ENCODE measurements around the gene NAIF1. TPM values are rescaled to one million over a fixed set of nuclear protein-coding genes. Genes with fewer than 3 reads are reported as not detected.

Gene NAIF1
- total and polyA plus RNA-seq, 10 of the 15 experiments (the other 5 are each of a cell fraction or from before 2014, with no cell fraction given): 2.4 to 14.2 (median 7.1) TPM

DNA sequence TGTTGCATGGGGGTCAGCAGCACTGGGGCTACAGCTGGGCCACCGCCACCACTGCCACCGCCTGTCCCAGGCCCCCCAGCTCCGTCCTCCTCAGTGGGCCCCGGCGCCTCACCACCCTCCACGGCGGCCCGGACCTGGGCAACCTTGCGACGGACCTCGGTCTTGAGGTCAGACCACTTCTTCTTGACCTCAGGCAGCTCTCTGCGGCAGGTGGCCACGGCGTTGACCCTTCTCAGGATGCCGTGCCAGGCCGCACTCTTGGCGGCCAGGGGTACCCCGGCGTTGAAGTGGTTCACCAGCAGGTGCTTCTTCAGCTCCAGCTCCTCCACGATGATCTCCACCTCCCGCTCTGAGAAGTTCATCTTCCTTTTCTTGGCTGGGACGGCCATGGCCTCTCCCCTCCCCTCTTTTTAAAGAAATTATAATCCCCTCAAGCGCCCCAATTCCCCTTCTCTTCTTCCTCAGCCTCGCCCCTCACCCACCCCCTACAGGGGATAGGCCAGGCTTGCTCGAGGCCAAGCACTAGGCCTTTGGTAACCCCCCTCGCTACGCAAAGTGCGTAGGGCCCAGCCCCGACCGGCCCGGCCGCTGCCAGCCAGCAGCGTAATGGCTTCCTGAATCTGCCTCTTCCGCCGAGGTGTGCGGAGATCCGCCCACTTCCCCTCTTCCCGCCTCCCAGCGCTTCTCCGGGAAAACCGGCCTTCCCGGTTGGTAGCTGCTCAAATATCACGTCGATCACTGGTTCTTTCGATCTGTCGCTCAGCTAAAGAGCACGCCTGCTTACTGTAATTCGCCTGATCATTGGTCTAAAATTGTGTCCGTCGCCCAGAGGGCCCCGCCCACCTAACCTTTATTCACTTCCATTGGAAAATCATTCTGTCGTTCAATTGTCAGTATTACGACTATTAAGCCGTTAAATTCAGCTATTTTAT is at the start of gene NAIF1 (continued):
- TF ChIP-seq, protein P1, sequence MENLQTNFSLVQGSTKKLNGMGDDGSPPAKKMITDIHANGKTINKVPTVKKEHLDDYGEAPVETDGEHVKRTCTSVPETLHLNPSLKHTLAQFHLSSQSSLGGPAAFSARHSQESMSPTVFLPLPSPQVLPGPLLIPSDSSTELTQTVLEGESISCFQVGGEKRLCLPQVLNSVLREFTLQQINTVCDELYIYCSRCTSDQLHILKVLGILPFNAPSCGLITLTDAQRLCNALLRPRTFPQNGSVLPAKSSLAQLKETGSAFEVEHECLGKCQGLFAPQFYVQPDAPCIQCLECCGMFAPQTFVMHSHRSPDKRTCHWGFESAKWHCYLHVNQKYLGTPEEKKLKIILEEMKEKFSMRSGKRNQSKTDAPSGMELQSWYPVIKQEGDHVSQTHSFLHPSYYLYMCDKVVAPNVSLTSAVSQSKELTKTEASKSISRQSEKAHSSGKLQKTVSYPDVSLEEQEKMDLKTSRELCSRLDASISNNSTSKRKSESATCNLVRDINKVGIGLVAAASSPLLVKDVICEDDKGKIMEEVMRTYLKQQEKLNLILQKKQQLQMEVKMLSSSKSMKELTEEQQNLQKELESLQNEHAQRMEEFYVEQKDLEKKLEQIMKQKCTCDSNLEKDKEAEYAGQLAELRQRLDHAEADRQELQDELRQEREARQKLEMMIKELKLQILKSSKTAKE (IDR thresholded peaks at IDR 0.05; ENCODE audit: low read depth, poor library complexity, severe bottlenecking): peak; percentile 98
- TF ChIP-seq, protein P2, sequence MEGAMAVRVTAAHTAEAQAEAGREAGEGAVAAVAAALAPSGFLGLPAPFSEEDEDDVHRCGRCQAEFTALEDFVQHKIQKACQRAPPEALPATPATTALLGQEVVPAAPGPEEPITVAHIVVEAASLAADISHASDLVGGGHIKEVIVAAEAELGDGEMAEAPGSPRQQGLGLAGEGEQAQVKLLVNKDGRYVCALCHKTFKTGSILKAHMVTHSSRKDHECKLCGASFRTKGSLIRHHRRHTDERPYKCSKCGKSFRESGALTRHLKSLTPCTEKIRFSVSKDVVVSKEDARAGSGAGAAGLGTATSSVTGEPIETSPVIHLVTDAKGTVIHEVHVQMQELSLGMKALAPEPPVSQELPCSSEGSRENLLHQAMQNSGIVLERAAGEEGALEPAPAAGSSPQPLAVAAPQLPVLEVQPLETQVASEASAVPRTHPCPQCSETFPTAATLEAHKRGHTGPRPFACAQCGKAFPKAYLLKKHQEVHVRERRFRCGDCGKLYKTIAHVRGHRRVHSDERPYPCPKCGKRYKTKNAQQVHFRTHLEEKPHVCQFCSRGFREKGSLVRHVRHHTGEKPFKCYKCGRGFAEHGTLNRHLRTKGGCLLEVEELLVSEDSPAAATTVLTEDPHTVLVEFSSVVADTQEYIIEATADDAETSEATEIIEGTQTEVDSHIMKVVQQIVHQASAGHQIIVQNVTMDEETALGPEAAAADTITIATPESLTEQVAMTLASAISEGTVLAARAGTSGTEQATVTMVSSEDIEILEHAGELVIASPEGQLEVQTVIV (IDR thresholded peaks at IDR 0.05; ENCODE audit: borderline replicate concordance, partially characterized antibody): peak; percentile 94
- TF ChIP-seq PAX8 (IDR thresholded peaks at IDR 0.05): no peak
- TF ChIP-seq POLR2AphosphoS5 (IDR thresholded peaks at IDR 0.05; ENCODE audit: low read length): peak; percentile 46; the same call in 1 of the 2 replicates
- TF ChIP-seq MTA3 (IDR thresholded peaks at IDR 0.05; ENCODE audit: borderline replicate concordance, low read length): no peak
- no peak for TF ChIP-seq NFXL1 (IDR thresholded peaks at IDR 0.05; ENCODE audit: borderline replicate concordance)
- 0 out of 2 replicates have a peak, but pooled peaks have one; percentile 13 for TF ChIP-seq POLR2AphosphoS2 (IDR thresholded peaks at IDR 0.05; ENCODE audit: low read depth, low read length)
- TF ChIP-seq CBFB (IDR thresholded peaks at IDR 0.05; ENCODE audit: low read depth): no peak
- 0 out of 2 replicates have a peak, but pooled peaks have one; percentile 38 for TF ChIP-seq NR2F1 (conservative IDR thresholded peaks at IDR 0.05)
- TF ChIP-seq, protein P3, sequence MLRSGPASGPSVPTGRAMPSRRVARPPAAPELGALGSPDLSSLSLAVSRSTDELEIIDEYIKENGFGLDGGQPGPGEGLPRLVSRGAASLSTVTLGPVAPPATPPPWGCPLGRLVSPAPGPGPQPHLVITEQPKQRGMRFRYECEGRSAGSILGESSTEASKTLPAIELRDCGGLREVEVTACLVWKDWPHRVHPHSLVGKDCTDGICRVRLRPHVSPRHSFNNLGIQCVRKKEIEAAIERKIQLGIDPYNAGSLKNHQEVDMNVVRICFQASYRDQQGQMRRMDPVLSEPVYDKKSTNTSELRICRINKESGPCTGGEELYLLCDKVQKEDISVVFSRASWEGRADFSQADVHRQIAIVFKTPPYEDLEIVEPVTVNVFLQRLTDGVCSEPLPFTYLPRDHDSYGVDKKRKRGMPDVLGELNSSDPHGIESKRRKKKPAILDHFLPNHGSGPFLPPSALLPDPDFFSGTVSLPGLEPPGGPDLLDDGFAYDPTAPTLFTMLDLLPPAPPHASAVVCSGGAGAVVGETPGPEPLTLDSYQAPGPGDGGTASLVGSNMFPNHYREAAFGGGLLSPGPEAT (IDR thresholded peaks at IDR 0.05; ENCODE audit: low read depth): peak; percentile 93
- TF ChIP-seq, protein P4, sequence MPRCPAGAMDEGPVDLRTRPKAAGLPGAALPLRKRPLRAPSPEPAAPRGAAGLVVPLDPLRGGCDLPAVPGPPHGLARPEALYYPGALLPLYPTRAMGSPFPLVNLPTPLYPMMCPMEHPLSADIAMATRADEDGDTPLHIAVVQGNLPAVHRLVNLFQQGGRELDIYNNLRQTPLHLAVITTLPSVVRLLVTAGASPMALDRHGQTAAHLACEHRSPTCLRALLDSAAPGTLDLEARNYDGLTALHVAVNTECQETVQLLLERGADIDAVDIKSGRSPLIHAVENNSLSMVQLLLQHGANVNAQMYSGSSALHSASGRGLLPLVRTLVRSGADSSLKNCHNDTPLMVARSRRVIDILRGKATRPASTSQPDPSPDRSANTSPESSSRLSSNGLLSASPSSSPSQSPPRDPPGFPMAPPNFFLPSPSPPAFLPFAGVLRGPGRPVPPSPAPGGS (IDR thresholded peaks at IDR 0.05; ENCODE audit: borderline replicate concordance, insufficient read depth, low read depth, low read length, poor library complexity, severe bottlenecking): no peak
- 0 out of 2 replicates have a peak, but pooled peaks have one; percentile 5 for TF ChIP-seq TCF12 (IDR thresholded peaks at IDR 0.05; ENCODE audit: low read depth, low read length)
- TF ChIP-seq NR2C2 (IDR thresholded peaks at IDR 0.05; ENCODE audit: borderline replicate concordance, control insufficient read depth, insufficient read length, low read depth): no peak
- no peak for TF ChIP-seq SUZ12 (IDR thresholded peaks at IDR 0.05; ENCODE audit: unreplicated experiment)
- TF ChIP-seq MYC (IDR thresholded peaks at IDR 0.05; ENCODE audit: insufficient read depth, insufficient read length, insufficient replicate concordance, low read length, severe bottlenecking): no peak
- TF ChIP-seq YY1 (IDR thresholded peaks at IDR 0.05; ENCODE audit: low read depth, low read length): peak; percentile 79
- 0 out of 2 replicates have a peak, but pooled peaks have one; percentile 5 for TF ChIP-seq IKZF1 (conservative IDR thresholded peaks at IDR 0.05)
- no peak for TF ChIP-seq CBX5 (IDR thresholded peaks at IDR 0.05; ENCODE audit: low read depth)
- TF ChIP-seq DPF2 (IDR thresholded peaks at IDR 0.05): peak; percentile 100
